ENCODE measurements around the gene PTCD2. TPM values are rescaled to one million over a fixed set of nuclear protein-coding genes. Genes with fewer than 3 reads are reported as not detected.

Gene PTCD2
- polyA plus RNA-seq, 12 donors: 4.7 to 13.2 (median 10.4) TPM; not detected in 1

DNA sequence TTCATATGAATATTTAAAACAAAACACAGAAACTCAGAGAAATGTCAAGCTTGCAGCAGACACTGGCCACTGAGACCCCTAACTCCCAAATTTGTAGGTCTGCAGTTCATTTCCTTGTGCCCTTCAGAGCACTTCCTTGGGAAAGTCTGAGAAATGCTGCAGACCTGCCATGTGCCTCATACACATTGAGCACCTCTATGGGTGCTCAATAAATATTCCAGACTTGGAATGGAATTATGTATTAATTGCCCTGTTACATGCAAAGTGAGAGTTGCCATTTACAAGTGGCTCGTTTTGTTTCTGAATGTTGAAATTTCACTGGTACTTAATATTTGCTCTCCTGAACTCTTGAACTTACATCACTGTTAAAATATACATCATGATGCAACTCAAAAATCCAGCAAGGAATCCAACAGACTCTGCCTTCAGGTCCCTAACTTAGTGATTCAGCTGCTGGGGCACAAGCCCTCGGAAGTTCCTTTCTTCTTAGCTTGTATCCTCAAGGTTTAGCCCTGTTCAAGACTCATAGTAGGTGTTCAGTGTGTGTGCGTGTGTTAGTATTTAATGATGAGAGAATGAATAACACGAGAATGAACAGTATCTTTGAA is 90.6 kb downstream of the PTCD2 start:
- no peak for DNase-seq

DNA sequence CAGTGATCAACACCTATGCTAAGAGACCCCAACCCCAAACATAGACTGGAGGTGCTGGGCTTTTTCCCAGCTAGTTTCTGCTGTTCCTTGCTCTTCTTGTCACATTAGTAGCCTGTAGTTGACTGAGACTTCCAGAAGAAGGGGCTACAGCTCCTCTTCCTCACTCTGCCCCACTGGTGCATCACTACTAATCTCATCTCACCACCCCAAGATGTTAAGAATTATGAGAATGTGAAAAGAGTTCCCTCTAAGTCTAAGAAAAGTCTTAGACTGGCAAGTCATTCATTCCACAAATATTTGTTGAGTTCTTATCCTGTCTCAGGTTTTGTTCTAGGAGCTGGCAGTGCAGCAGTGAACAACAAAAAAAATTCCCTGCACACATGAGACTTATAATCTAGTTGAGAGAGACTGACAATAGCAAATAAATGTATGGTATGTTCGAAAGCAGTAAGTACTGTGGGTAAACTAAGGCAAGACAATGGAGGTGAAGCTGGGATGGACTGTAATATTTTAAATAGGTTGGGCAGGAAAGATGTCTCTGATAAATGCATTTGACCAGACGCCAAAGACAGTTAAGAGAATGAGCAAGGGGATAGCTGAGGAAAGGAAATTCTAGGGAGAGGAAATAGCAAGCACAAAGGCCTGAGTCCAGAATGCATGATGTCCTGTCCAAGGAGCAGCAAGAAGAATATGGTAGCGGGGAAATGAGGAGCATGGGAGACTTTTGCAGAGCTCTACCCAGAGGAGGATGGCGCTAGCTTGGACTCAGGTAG is 92.3 kb downstream of the PTCD2 start:
- DNase-seq: no peak

DNA sequence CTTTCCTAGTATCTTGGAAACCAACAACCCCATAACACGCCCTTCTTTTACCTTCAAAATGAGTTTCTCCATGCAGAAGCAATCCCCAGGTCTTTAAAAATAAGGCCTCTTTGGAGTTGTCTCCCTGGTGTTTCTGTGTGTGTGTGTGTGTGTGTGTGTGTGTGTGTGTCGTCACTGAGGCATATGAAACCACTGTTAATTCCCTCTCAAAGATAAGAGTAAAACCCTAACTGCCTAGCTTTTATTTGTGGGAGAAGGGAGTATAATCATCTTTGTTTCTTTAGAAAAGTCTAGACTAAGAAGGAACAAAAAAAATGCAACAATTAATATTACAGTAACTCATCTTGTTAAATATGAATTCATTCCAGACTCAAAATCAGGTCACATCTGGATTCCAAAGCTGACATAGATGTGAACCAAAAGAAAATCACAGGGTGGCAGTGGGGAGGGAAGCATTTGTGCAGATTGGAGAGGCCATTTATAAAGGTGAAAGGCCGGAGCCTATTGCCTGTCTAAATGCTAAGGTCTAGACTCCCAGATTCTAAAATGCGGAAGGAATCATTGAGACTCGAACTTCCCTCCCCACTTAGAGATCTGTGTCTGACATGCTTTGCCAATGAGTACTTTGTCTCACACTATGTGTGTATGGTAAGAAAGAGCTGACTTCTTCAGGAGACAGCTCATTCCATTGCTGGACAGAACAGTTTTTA is 95.6 kb downstream of the PTCD2 start:
- no peak for DNase-seq

DNA sequence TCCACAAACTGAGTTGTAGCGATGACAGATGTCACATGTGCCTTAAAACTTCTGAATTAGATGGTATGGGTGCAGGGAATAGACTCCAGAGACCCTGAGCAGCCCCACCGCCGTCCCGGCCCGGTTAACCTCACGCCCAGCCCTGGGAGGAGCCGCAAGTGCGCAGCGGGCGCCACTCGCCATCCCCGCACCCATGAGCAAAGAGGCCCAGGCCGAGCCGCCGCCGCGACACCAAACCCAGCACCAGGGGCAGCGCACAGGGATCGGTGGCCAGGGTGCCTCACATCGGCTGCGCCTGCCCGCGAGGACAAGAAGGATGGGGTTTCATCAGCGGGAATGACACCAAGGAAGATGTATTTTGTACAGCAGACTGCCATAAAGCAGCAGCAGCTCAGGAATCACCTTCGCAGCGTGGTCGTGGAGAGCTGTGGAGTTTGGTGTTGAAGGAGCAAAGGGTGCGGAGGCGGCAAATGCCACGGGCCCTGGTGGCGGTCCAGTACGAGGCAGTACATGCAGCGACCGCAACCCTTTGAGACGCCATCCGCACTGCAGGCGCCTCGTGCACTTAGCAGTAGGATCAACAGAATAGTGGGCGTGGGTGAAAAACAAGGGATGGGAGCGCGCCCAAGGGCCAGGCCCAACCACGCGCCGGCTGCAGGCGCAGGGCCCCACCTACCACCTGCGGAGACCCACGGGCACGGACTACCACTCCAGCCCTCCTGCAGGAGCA is 97.3 kb downstream of the PTCD2 start:
- no peak for DNase-seq

Other genes with a start within 250 kb of the PTCD2 start
- gene MAP1B, start 212.9 kb upstream of the PTCD2 start, polyA plus RNA-seq (ENCODE audit: insufficient read length in 12 of 12): 100 to 1,000 TPM in 1 of 12 donors, 10 to 100 TPM in 11; 23.7 to 125 (median 36.7) TPM
- gene MRPS27, start 133 bp upstream of the PTCD2 start, polyA plus RNA-seq (ENCODE audit: insufficient read length in 12 of 12): 100 to 1,000 TPM in 1 of 12 donors, 10 to 100 TPM in 11; 37.2 to 165 (median 49.7) TPM
- 1 to 10 TPM in 10 of 12 donors, not detected in 2; 2.3 to 3.8 (median 2.8) TPM for gene ZNF366, start 187.0 kb downstream of the PTCD2 start, polyA plus RNA-seq (ENCODE audit: insufficient read length in 12 of 12)

Data from muscle of arm (tissue), 12 donors.